ENCODE data around the gene TAX1BP3. TPM values are rescaled to one million over a fixed set of nuclear protein-coding genes. Genes with fewer than 3 reads are reported as not detected.
A peak's percentile ranks its signal among the peaks of the same experiment; 100 is the strongest.

TAX1BP3 gene
- total and polyA plus RNA-seq, 2 of the 13 experiments (the other 11 are each of a cell fraction or from before 2014, with no cell fraction given) = 16.7 to 45.1 TPM

DNA sequence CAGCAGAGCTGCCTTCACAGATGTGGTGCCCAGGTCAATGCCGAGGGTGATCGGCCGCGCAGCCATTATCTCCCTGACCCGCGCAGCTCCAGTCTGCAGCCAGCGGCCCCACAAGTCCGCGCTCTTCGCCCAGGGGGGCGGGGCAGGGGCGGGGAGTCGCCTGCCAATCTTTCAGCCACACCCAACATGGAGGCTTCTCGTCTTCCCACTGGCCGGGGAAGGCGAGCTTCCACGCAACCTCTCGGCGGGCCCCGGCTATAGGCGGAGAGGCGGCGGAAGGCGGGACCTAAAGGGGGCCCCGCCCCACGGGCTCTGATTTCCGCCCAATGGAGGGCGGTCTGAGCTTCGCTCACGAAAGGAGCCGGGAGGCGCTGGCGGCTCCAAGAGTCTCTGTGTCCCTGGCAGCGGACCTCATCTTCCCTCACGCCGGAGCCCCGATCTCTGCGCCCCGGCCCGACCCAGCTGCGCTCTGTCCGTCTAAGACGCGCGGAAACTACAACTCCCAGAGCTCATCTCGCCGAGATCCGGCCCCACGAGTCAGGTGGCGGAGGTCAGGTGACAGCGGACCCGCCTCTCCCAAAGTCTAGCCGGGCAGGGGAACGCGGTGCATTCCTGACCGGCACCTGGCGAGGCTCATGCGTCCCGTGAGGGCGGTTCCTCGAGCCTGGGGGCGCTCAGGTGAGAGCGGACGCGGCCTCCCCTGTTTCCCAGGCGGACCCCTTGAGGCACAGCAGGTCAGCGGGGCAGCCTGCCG lies 32.0 kb downstream of the TAX1BP3 start, which contains the start of the genes CTNS and SHPK:
CTNS (plus strand) TSS at position 607 of the 754 bp plus-strand sequence. CDS start 3,447 bp downstream, outside the sequence.
SHPK (minus strand) TSS at position 97 of the 754 bp plus-strand sequence; CDS start at position 66, 31 bp downstream.
- no peaks in the 10 kb centered on the region for H3K9me3 ChIP-seq (ENCODE audit: low read length)
- POLR2A ChIA-PET = interaction anchor here (0.6 to 2.4 kb wide), 20 partner anchors 9 to 950 kb away, joined by 3 to 74 read pairs (median 6); partner anchors contain the start of genes CYB5D2, EMC6, HASPIN and TAX1BP3
- peaks cover 24% of the 10 kb centered on the region for H3K79me2 ChIP-seq (ENCODE audit: insufficient read depth, low read length)
- no TSS peak for BruUV-seq (replicated peaks)
- H2AFZ ChIP-seq (ENCODE audit: low read length) = no peak within 1 kb of the TSS
- peak; percentile 95 for DNase-seq (ENCODE audit: low spot score)
- H3K36me3 ChIP-seq (replicated peaks in 1 of 2; ENCODE audit: control insufficient read depth in 1 of 2, insufficient read depth in 2 of 2, low read length in 2 of 2) = peaks cover 3 to 9% of the 10 kb centered on the region in 2 experiments; a peak in 3 of 5 replicates
- peak; percentile 91 for ATAC-seq
- H3K27ac ChIP-seq (ENCODE audit: extremely low read length, insufficient read depth, low read length) = peak within 1 kb of the TSS; percentile 98
- peaks cover 63% of the 10 kb centered on the region for H3K4me1 ChIP-seq (ENCODE audit: insufficient read depth, low read length)
- in situ Hi-C loops (cut with HindIII; ENCODE audit: extremely low pct_ligation_motif_present, low pct_unique_long_range_greater_than_20kb) = no loop called here
- intact Hi-C loops (cut with micrococcal nuclease; ENCODE audit: unreplicated experiment) = no loop called here
- H3K4me2 ChIP-seq (ENCODE audit: low read depth, low read length) = peak within 1 kb of the TSS; percentile 93
- CTCF ChIA-PET (ENCODE audit: low intra/inter-chr PET ratio, low total read pairs) = no interaction called here
- WGBS (ENCODE audit: low lambda C conversion rate) = 1% methylated on average over 16 of the region's 68 CpGs
- no peaks in the 10 kb centered on the region; a peak in 1 of 5 replicates for H3K27me3 ChIP-seq (ENCODE audit: control insufficient read depth in 1 of 2, insufficient read depth in 2 of 2, low read length in 2 of 2)
- H4K20me1 ChIP-seq (ENCODE audit: insufficient read depth, low read length) = peaks cover 13% of the 10 kb centered on the region
- H3K4me3 ChIP-seq (replicated peaks in 1 of 3; ENCODE audit: insufficient read depth in 1 of 3, low read depth in 2 of 3, low read length in 3 of 3) = peak within 1 kb of the TSS; percentile 89 to 97 (median 90)
- peak; percentile 81 for FAIRE-seq
- peak within 1 kb of the TSS; percentile 96 for H3K9ac ChIP-seq (ENCODE audit: insufficient read depth, low read depth, low read length)
- TF ChIP-seq GATAD1 (CRISPR knock-in tag; IDR thresholded peaks at IDR 0.05) (peak; percentile 95), TBL1XR1 (IDR thresholded peaks at IDR 0.05; ENCODE audit: borderline replicate concordance, low read length, partially characterized antibody) (peak; percentile 30), RARA (CRISPR knock-in tag; IDR thresholded peaks at IDR 0.05) (peak; percentile 33; the same call in 1 of the 2 replicates), ZNF326 (CRISPR knock-in tag; IDR thresholded peaks at IDR 0.05; ENCODE audit: borderline replicate concordance) (no peak), ZNF782 (CRISPR knock-in tag; IDR thresholded peaks at IDR 0.05; ENCODE audit: borderline replicate concordance) (peak; percentile 71; the same call in 1 of the 2 replicates), BCL6 (CRISPR knock-in tag; IDR thresholded peaks at IDR 0.05) (peak; percentile 33), ZNF7 (CRISPR knock-in tag; IDR thresholded peaks at IDR 0.05) (no peak), POLR2AphosphoS5 (IDR thresholded peaks at IDR 0.05; ENCODE audit: low read depth, low read length) (peak; percentile 86), HNRNPH1 (optimal IDR thresholded peaks at IDR 0.05; ENCODE audit: low read depth, low read length) (no peak), ZNF296 (CRISPR knock-in tag; conservative IDR thresholded peaks at IDR 0.05) (no peak; the same call in 1 of the 2 replicates), KDM1A (CRISPR knock-in tag; IDR thresholded peaks at IDR 0.05) (no peak), ZNF619 (CRISPR knock-in tag; IDR thresholded peaks at IDR 0.05) (peak; percentile 66), RBFOX2 (IDR thresholded peaks at IDR 0.05; ENCODE audit: low read depth, low read length) (peak; percentile 89), CC2D1A (CRISPR knock-in tag; IDR thresholded peaks at IDR 0.05) (no peak), PREB (CRISPR knock-in tag; IDR thresholded peaks at IDR 0.05) (no peak), SALL2 (CRISPR knock-in tag; IDR thresholded peaks at IDR 0.05) (peak; percentile 62; the same call in 1 of the 2 replicates), SOX5 (CRISPR knock-in tag; IDR thresholded peaks at IDR 0.05; ENCODE audit: borderline replicate concordance) (no peak), EEA1 (CRISPR knock-in tag; IDR thresholded peaks at IDR 0.05; ENCODE audit: borderline replicate concordance) (peak; percentile 69; the same call in 1 of the 2 replicates), KLF6 (CRISPR knock-in tag; IDR thresholded peaks at IDR 0.05) (0 out of 2 replicates have a peak, but pooled peaks have one; percentile 12)
- TF ChIP-seq, protein P1, sequence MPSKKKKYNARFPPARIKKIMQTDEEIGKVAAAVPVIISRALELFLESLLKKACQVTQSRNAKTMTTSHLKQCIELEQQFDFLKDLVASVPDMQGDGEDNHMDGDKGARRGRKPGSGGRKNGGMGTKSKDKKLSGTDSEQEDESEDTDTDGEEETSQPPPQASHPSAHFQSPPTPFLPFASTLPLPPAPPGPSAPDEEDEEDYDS (CRISPR knock-in tag; IDR thresholded peaks at IDR 0.05) = peak; percentile 71
- TF ChIP-seq, protein P2, sequence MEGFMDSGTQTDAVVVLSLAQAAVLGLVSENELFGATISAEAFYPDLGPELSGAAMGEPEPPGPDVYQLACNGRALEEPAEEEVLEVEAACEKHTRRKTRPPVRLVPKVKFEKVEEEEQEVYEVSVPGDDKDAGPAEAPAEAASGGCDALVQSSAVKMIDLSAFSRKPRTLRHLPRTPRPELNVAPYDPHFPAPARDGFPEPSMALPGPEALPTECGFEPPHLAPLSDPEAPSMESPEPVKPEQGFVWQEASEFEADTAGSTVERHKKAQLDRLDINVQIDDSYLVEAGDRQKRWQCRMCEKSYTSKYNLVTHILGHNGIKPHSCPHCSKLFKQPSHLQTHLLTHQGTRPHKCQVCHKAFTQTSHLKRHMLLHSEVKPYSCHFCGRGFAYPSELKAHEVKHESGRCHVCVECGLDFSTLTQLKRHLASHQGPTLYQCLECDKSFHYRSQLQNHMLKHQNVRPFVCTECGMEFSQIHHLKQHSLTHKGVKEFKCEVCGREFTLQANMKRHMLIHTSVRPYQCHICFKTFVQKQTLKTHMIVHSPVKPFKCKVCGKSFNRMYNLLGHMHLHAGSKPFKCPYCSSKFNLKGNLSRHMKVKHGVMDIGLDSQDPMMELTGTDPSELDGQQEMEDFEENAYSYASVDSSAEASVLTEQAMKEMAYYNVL (CRISPR knock-in tag; IDR thresholded peaks at IDR 0.05; ENCODE audit: borderline replicate concordance) = 0 out of 2 replicates have a peak, but pooled peaks have one; percentile 13
- TF ChIP-seq, protein P3, sequence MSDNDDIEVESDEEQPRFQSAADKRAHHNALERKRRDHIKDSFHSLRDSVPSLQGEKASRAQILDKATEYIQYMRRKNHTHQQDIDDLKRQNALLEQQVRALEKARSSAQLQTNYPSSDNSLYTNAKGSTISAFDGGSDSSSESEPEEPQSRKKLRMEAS (IDR thresholded peaks at IDR 0.05) = peak; percentile 86
